GM23338 (cell line): Measurements from ENCODE around the gene AHNAK. TPM values are rescaled to one million over a fixed set of nuclear protein-coding genes. Genes with fewer than 3 reads are reported as not detected.

Source experiments
- ATAC-seq: fragments of 200-7000 bp; cut with Tn5 transposase; 3 replicates; pipeline ENCODE4 v1.9.1; 2020
- DNase-seq: peaks from one replicate; pipeline ENCODE4 v3.0.0-alpha.2; 2015; ENCODE audit warnings: low spot score
- H2AFZ ChIP-seq: fragments of 200-600 bp; sonication (generic); 2 replicates; pipeline ENCODE4 v1.8.0; 2016; ENCODE audit warnings: antibody characterized with exemption, mild to moderate bottlenecking, moderate library complexity
- H3F3A ChIP-seq: fragments of 200-600 bp; sonication (generic); replicated peaks from 2 replicates; pipeline ENCODE4 v1.8.0; 2017; ENCODE audit warnings: antibody characterized with exemption, mixed run types, low read depth
- H3K27ac ChIP-seq: fragments of 200-600 bp; sonication (generic); 2 replicates; pipeline ENCODE4 v1.6.1; 2016; ENCODE audit warnings: low read depth
- H3K27me3 ChIP-seq: fragments of 200-600 bp; sonication (generic); 2 replicates; pipeline ENCODE4 v1.8.0; 2016; ENCODE audit warnings: mild to moderate bottlenecking, mixed run types, moderate library complexity; ENCODE audit not compliant: insufficient read depth
- H3K36me3 ChIP-seq: fragments of 200-600 bp; sonication (generic); 2 replicates; pipeline ENCODE4 v1.8.0; 2016; ENCODE audit warnings: mild to moderate bottlenecking; ENCODE audit not compliant: insufficient read depth
- H3K4me1 ChIP-seq: fragments of 200-600 bp; sonication (generic); 2 replicates; pipeline ENCODE4 v1.8.0; 2016; ENCODE audit warnings: mild to moderate bottlenecking, moderate library complexity; ENCODE audit not compliant: insufficient read depth
- H3K4me2 ChIP-seq: fragments of 200-600 bp; sonication (generic); 2 replicates; pipeline ENCODE4 v1.7.1; 2017; ENCODE audit warnings: mixed run types
- H3K4me3 ChIP-seq: fragments of 200-600 bp; sonication (generic); 2 replicates; pipeline ENCODE4 v1.6.1; 2016; ENCODE audit warnings: mixed run types
- H3K79me2 ChIP-seq: fragments of 200-600 bp; sonication (generic); replicated peaks from 2 replicates; pipeline ENCODE4 v1.8.0; 2017; ENCODE audit warnings: mild to moderate bottlenecking; ENCODE audit not compliant: insufficient read depth
- H3K9me2 ChIP-seq: fragments of 200-600 bp; sonication (generic); 2 replicates; pipeline ENCODE4 v1.8.0; 2017; ENCODE audit not compliant: insufficient read depth
- H4K20me1 ChIP-seq: fragments of 200-600 bp; sonication (generic); replicated peaks from 2 replicates; pipeline ENCODE4 v1.8.0; 2017; ENCODE audit warnings: mild to moderate bottlenecking; ENCODE audit not compliant: insufficient read depth
- H3K27ac Mint-ChIP-seq: 2 replicates; pipeline ENCODE4 v1.8.0; 2020; ENCODE audit warnings: inconsistent platforms, mild to moderate bottlenecking, moderate library complexity, mixed read lengths
- H3K27me3 Mint-ChIP-seq: 3 replicates; pipeline ENCODE4 v1.8.0; 2022; ENCODE audit warnings: low read depth, mild to moderate bottlenecking, moderate library complexity, mixed read lengths, inconsistent platforms; ENCODE audit not compliant: insufficient read depth, poor library complexity
- H3K36me3 Mint-ChIP-seq: 3 replicates; pipeline ENCODE4 v1.8.0; 2021; ENCODE audit warnings: low read depth, mild to moderate bottlenecking, inconsistent platforms, moderate library complexity, mixed read lengths
- H3K4me1 Mint-ChIP-seq: 3 replicates; pipeline ENCODE4 v1.8.0; 2020; ENCODE audit warnings: mild to moderate bottlenecking, inconsistent platforms, mixed read lengths
- H3K4me3 Mint-ChIP-seq: 3 replicates; pipeline ENCODE4 v1.8.0; 2021; ENCODE audit warnings: moderate library complexity, mild to moderate bottlenecking, inconsistent platforms, mixed read lengths
- H3K9me3 Mint-ChIP-seq: 3 replicates; pipeline ENCODE4 v1.8.0; 2020; ENCODE audit warnings: moderate library complexity, mild to moderate bottlenecking, inconsistent platforms, mixed read lengths
- CREB1 ChIP-seq: fragments of 250-450 bp; sonication (Bioruptor Pico); IDR thresholded peaks from 2 replicates; pipeline ENCODE4 v1.5.0; 2020; ENCODE audit warnings: low read depth, mild to moderate bottlenecking, moderate library complexity
- CTCF ChIP-seq, 2 experiments: fragments of 200-600 bp in 1 of 2; sonication (generic) in 1 of 2; conservative IDR thresholded peaks; 2 replicates each; pipeline versions ENCODE4 v1.5.1 to v1.6.1; 2016 to 2017; ENCODE audit warnings: antibody characterized with exemption in 2 of 2, low read depth in 2 of 2, mild to moderate bottlenecking in 2 of 2, moderate library complexity in 1 of 2
- ETS1 ChIP-seq: IDR thresholded peaks from 2 replicates; pipeline ENCODE4 v1.6.1; 2016; ENCODE audit warnings: antibody characterized with exemption
- EZH2 ChIP-seq: fragments of 200-600 bp; sonication (generic); IDR thresholded peaks from one replicate; pipeline ENCODE4 v1.8.0; 2017; ENCODE audit warnings: antibody characterized with exemption, mild to moderate bottlenecking, low read depth; ENCODE audit not compliant: unreplicated experiment
- EZH2phosphoT487 ChIP-seq: fragments of 200-600 bp; sonication (generic); IDR thresholded peaks from one replicate; pipeline ENCODE4 v1.8.1; 2018; ENCODE audit warnings: antibody characterized with exemption; ENCODE audit not compliant: unreplicated experiment
- JUNB ChIP-seq: IDR thresholded peaks from one replicate; pipeline ENCODE4 v1.6.1; 2016; ENCODE audit warnings: antibody characterized with exemption; ENCODE audit not compliant: unreplicated experiment
- POLR2AphosphoS5 ChIP-seq: IDR thresholded peaks from 2 replicates; pipeline ENCODE4 v1.6.1; 2016; ENCODE audit warnings: antibody characterized with exemption, low read depth
- STAT1 ChIP-seq: IDR thresholded peaks from one replicate; pipeline ENCODE4 v1.6.1; 2016; ENCODE audit warnings: antibody characterized with exemption; ENCODE audit not compliant: unreplicated experiment
- ZNF114 ChIP-seq: fragments of 250-450 bp; sonication (Bioruptor Pico); IDR thresholded peaks from 2 replicates; pipeline ENCODE4 v1.5.0; 2020; ENCODE audit warnings: mild to moderate bottlenecking, moderate library complexity
- ZNF331 ChIP-seq: fragments of 250-450 bp; sonication (Bioruptor Pico); IDR thresholded peaks from 2 replicates; pipeline ENCODE4 v1.5.0; 2020; ENCODE audit warnings: low read depth, mild to moderate bottlenecking, moderate library complexity
- ZNF462 ChIP-seq: fragments of 250-450 bp; sonication (Bioruptor Pico); IDR thresholded peaks from 2 replicates; pipeline ENCODE4 v1.5.0; 2020; ENCODE audit warnings: mild to moderate bottlenecking, moderate library complexity
- polyA plus RNA-seq: library from polyadenylated mRNA; unstranded; fragments of >200 nt; fragmentation: Nextera tagmentation; extraction: Ambion mirVana; gene quantifications from 2 replicates; pipeline ENCODE4 v1.2.1, GENCODE V29; 2016
- total RNA-seq: library from RNA; depleted of rRNA; stranded (reverse); fragments of >200 nt; shearing (Covaris generic); gene quantifications from 2 replicates; pipeline ENCODE4 v1.2.3, GENCODE V29; 2014

Gene AHNAK
- total and polyA plus RNA-seq, 2 experiments from 2014 or later, result 0.91 to 2.1 TPM

- Histone ChIP-seq H3K36me3 (no peaks in the 10 kb centered on the region), H3F3A (no peaks in the 10 kb centered on the region), H3K4me2 (peak overlapping the region; percentile 74), H3K4me3 (peak overlapping the region; percentile 43), H3K27ac (no peak overlapping the region), H3K4me1 (peaks cover 4% of the 10 kb centered on the region), H3K9me2 (no peaks in the 10 kb centered on the region), H2AFZ (peak overlapping the region; percentile 75; the same call in 1 of the 2 replicates), H4K20me1 (no peaks in the 10 kb centered on the region; the same call in 1 of the 2 replicates), H3K27me3 (no peaks in the 10 kb centered on the region), H3K79me2 (no peaks in the 10 kb centered on the region)
- Mint-ChIP-seq H3K36me3 (no peaks in the 10 kb centered on the region), H3K9me3 (no peaks in the 10 kb centered on the region), H3K4me1 (peaks cover 27% of the 10 kb centered on the region), H3K4me3 (peak overlapping the region; percentile 66), H3K27me3 (peaks cover 6% of the 10 kb centered on the region), H3K27ac (no peak overlapping the region; the same call in 1 of the 2 replicates)
- ATAC-seq (peak; percentile 78), DNase-seq (peak; percentile 89)
- TF ChIP-seq POLR2AphosphoS5 (no peak), CTCF (conservative IDR thresholded peaks at IDR 0.05; ENCODE audit: low read depth in 2 of 2) (peak; percentile 86 to 92)
These were observed 151.6 kb downstream of the AHNAK start for GRCh38 chr11:62394825-62395538.

- H3K27ac ChIP-seq, result no peak overlapping the region
- H3K4me2 ChIP-seq, result no peak overlapping the region
- no peak for ATAC-seq
- no peaks in the 10 kb centered on the region for H3K27me3 ChIP-seq
- H3K4me3 ChIP-seq, result no peak overlapping the region
- no peaks in the 10 kb centered on the region for H3K79me2 ChIP-seq
- no peaks in the 10 kb centered on the region; the same call in 1 of the 2 replicates for H4K20me1 ChIP-seq
- Mint-ChIP-seq H3K27me3 (peaks cover 6% of the 10 kb centered on the region), H3K36me3 (no peaks in the 10 kb centered on the region), H3K9me3 (no peaks in the 10 kb centered on the region), H3K4me1 (peaks cover 26% of the 10 kb centered on the region), H3K27ac (no peak overlapping the region), H3K4me3 (no peak overlapping the region)
- H3F3A ChIP-seq, result no peaks in the 10 kb centered on the region
- H3K4me1 ChIP-seq, result peaks cover 4% of the 10 kb centered on the region
- no peaks in the 10 kb centered on the region for H3K36me3 ChIP-seq
- H3K9me2 ChIP-seq, result no peaks in the 10 kb centered on the region
- no peak for DNase-seq
- H2AFZ ChIP-seq, result no peak overlapping the region
- TF ChIP-seq ETS1 (no peak), JUNB (no peak), ZNF114 (CRISPR knock-in tag) (no peak), STAT1 (no peak), ZNF462 (no peak), ZNF331 (no peak), CREB1 (CRISPR knock-in tag) (no peak), EZH2phosphoT487 (no peak), EZH2 (no peak)
These were observed 152.9 kb downstream of the AHNAK start for GRCh38 chr11:62393735-62394134.
